ENCODE measurements around the gene SLC10A3.
"Not testable (repeated sequence)": the region's sequence is repeated elsewhere in the genome, so short reads cannot be mapped to it uniquely, and the experiment has no call there.

The SLC10A3 gene

GRCh38 chrX:154508384-154508745, 17.9 kb upstream of the SLC10A3 start:
- DNase-seq, result no peak

- no peak for DNase-seq
These were observed 17.4 kb upstream of the SLC10A3 start for GRCh38 chrX:154507673-154508383.

- no peak for DNase-seq
These were observed 16.3 kb upstream of the SLC10A3 start for GRCh38 chrX:154506483-154507332.

GRCh38 chrX:154505734-154506133, 15.3 kb upstream of the SLC10A3 start:
- DNase-seq, result no peak

- no peak for DNase-seq
These were observed 12.6 kb upstream of the SLC10A3 start for GRCh38 chrX:154502989-154503388.

GRCh38 chrX:154502098-154502497, 11.7 kb upstream of the SLC10A3 start:
- DNase-seq, result no peak

GRCh38 chrX:154501423-154501822, 11.0 kb upstream of the SLC10A3 start:
- DNase-seq, result not testable (repeated sequence)

GRCh38 chrX:154496591-154497137, 6.2 kb upstream of the SLC10A3 start:
- DNase-seq, result not testable (repeated sequence)

- DNase-seq, result no peak
These were observed 5.1 kb upstream of the SLC10A3 start for GRCh38 chrX:154495472-154495922.

- no peak for DNase-seq
These were observed 4.3 kb upstream of the SLC10A3 start for GRCh38 chrX:154494715-154495114.

- no peak for DNase-seq
These were observed 412 bp downstream of the SLC10A3 start for GRCh38 chrX:154490021-154490413.

GRCh38 chrX:154489182-154489581, 1.2 kb downstream of the SLC10A3 start:
- DNase-seq, result no peak

GRCh38 chrX:154488336-154489075, 1.9 kb downstream of the SLC10A3 start:
- DNase-seq, result no peak

- no peak for DNase-seq
These were observed 2.7 kb downstream of the SLC10A3 start for GRCh38 chrX:154487518-154488290.

- no peak for DNase-seq
These were observed 3.8 kb downstream of the SLC10A3 start, which contains the start of gene UBL4A for GRCh38 chrX:154486396-154487207. Gene UBL4A (minus strand): TSS chrX:154486615. CDS start chrX:154486584, 31 bp downstream.

GRCh38 chrX:154486052-154486395, 4.4 kb downstream of the SLC10A3 start:
- no peak for DNase-seq

GRCh38 chrX:154485150-154486051, 5.0 kb downstream of the SLC10A3 start:
- DNase-seq, result peak; percentile 10

- no peak for DNase-seq
These were observed 5.9 kb downstream of the SLC10A3 start for GRCh38 chrX:154484255-154485149.

GRCh38 chrX:154483325-154483724, 7.1 kb downstream of the SLC10A3 start:
- DNase-seq, result no peak
